Suprapubic skin (tissue), 4 donors: ENCODE results near the gene MICB. TPM values are rescaled to one million over a fixed set of nuclear protein-coding genes. Genes with fewer than 3 reads are reported as not detected.

ENCODE experiments used
- DNase-seq, 2 donors: peaks; one replicate each; pipeline ENCODE4 v3.0.0-alpha.2; 2019; ENCODE audit warnings: low spot score in 2 of 2
- H3K27ac ChIP-seq: fragments of 200-600 bp; sonication (generic); one replicate; pipeline ENCODE4 v1.5.1; 2019
- H3K27me3 ChIP-seq: fragments of 200-600 bp; sonication (generic); one replicate; pipeline ENCODE4 v1.5.1; 2019
- H3K36me3 ChIP-seq: fragments of 200-600 bp; sonication (generic); one replicate; pipeline ENCODE4 v1.5.1; 2019
- H3K4me1 ChIP-seq: fragments of 200-600 bp; sonication (generic); one replicate; pipeline ENCODE4 v1.5.1; 2019
- H3K4me3 ChIP-seq: fragments of 200-600 bp; sonication (generic); one replicate; pipeline ENCODE4 v1.5.1; 2019; ENCODE audit warnings: mild to moderate bottlenecking
- H3K9me3 ChIP-seq: fragments of 200-600 bp; sonication (generic); one replicate; pipeline ENCODE4 v1.5.1; 2019
- CTCF ChIP-seq, 2 donors: fragments of 200-600 bp in 1 of 2; fragments of 450-650 bp in 1 of 2; sonication (generic) in 1 of 2; IDR thresholded peaks; one replicate each; pipeline ENCODE4 v1.5.1; 2016 to 2019; ENCODE audit warnings: antibody characterized with exemption in 2 of 2, mild to moderate bottlenecking in 1 of 2, moderate library complexity in 1 of 2
- EP300 ChIP-seq: sonication (generic); formaldehyde crosslinking; IDR thresholded peaks from one replicate; pipeline ENCODE4 v1.6.1; 2017; ENCODE audit warnings: antibody characterized with exemption
- POLR2A ChIP-seq, 2 donors: fragments of 450-650 bp; IDR thresholded peaks; one replicate each; pipeline ENCODE4 v1.6.1; 2017; ENCODE audit warnings: antibody characterized with exemption in 2 of 2, mild to moderate bottlenecking in 2 of 2, moderate library complexity in 2 of 2
- POLR2AphosphoS5 ChIP-seq, 3 donors: sonication (generic); formaldehyde crosslinking; IDR thresholded peaks; one replicate each; pipeline ENCODE4 v1.6.1; 2017; ENCODE audit warnings: antibody characterized with exemption in 3 of 3
- WGBS: methylation state at CpG from one replicate; pipeline ENCODE4 v1.1.5; 2018; 5-methylcytosine and 5-hydroxymethylcytosine counted together
- total RNA-seq, 4 donors: library from RNA; depleted of rRNA; stranded (reverse); fragments of >200 nt; gene quantifications; one replicate each; pipeline ENCODE4 v1.1.0, GENCODE V29; 2016

MICB gene
- total RNA-seq, 4 donors from 2014 or later: 0.26 to 2.4 (median 2.1) TPM

DNA sequence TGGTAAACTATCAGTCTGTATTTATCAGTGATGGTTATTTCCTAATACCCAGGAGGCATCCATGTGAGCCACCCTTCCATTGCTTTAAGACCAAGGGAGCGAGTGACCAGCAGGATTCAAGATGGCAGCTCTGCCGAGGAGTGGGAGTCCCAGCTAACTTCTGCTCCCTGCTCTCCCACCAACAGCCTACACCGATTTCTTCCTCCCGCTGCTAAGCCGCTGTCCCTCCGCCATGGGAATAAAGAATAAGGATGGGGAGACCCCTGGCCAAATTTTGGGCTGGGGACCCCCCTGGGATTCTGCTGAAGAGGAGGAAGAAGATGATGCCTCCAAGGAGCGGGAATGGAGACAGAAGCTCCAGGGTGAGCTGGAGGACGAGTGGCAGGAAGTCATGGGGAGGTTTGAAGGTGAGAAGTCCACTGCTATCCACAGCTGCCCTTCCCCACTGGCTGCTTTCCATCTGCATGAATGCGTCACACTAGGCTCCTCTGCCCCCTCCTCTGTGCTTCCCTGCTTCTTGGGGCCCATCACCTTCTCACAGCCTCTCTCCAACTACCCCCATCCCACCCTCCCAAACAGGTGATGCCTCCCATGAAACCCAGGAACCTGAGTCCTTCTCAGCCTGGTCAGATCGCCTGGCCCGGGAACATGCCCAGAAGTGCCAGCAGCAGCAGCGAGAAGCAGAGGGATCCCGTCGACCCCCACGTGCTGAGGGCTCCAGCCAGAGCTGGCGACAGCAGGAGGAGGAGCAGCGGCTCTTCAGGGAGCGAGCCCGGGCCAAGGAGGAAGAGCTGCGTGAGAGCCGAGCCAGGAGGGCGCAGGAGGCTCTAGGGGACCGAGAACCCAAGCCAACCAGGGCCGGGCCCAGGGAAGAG, 59.7 kb downstream of the MICB start:
- DNase-seq: no peak
- H3K27me3 ChIP-seq: no peaks in the 10 kb centered on the region
- 71% methylated on average over 14 of the region's 24 CpGs for WGBS
- H3K27ac ChIP-seq: no peak overlapping the region
- no peaks in the 10 kb centered on the region for H3K9me3 ChIP-seq
- H3K36me3 ChIP-seq: peaks cover 52% of the 10 kb centered on the region
- no peak for TF ChIP-seq EP300
- TF ChIP-seq POLR2A (IDR thresholded peaks at IDR 0.05): no peak
- no peak for TF ChIP-seq POLR2AphosphoS5 (IDR thresholded peaks at IDR 0.05)
- no peak for TF ChIP-seq CTCF (IDR thresholded peaks at IDR 0.05)
- H3K4me3 ChIP-seq: no peak overlapping the region
- peaks cover 26% of the 10 kb centered on the region for H3K4me1 ChIP-seq

DNA sequence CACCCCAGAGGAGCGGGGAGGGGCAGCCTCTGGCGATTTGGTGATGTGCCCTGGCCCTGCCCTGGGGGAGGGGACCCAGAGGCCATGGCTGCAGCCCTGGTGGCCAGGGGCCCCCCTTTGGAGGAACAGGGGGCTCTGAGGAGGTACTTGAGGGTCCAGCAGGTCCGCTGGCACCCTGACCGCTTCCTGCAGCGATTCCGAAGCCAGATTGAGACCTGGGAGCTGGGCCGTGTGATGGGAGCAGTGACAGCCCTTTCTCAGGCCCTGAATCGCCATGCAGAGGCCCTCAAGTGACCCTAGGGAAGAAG, 60.3 kb downstream of the MICB start:
- Histone ChIP-seq H3K27ac (no peak overlapping the region), H3K4me1 (peaks cover 26% of the 10 kb centered on the region), H3K4me3 (no peak overlapping the region), H3K36me3 (peaks cover 50% of the 10 kb centered on the region), H3K27me3 (no peaks in the 10 kb centered on the region), H3K9me3 (no peaks in the 10 kb centered on the region)
- WGBS: 69% methylated on average over 4 of the region's 8 CpGs
- DNase-seq: no peak
- TF ChIP-seq POLR2A (IDR thresholded peaks at IDR 0.05): no peak
- no peak for TF ChIP-seq POLR2AphosphoS5 (IDR thresholded peaks at IDR 0.05)
- TF ChIP-seq CTCF (IDR thresholded peaks at IDR 0.05): no peak
- TF ChIP-seq EP300: no peak

- Histone ChIP-seq H3K4me1 (peaks cover 29% of the 10 kb centered on the region), H3K9me3 (no peaks in the 10 kb centered on the region), H3K27ac (no peak overlapping the region), H3K36me3 (peaks cover 45% of the 10 kb centered on the region), H3K4me3 (no peak overlapping the region), H3K27me3 (no peaks in the 10 kb centered on the region)
- no peak for TF ChIP-seq CTCF (IDR thresholded peaks at IDR 0.05)
- TF ChIP-seq POLR2A (IDR thresholded peaks at IDR 0.05): no peak
- TF ChIP-seq EP300: no peak
- no peak for TF ChIP-seq POLR2AphosphoS5 (IDR thresholded peaks at IDR 0.05)
- DNase-seq: no peak
- 72% methylated on average over 14 of the region's 14 CpGs for WGBS
These were observed 60.9 kb downstream of the MICB start for GRCh38 chr6:31558631-31559500.

DNA sequence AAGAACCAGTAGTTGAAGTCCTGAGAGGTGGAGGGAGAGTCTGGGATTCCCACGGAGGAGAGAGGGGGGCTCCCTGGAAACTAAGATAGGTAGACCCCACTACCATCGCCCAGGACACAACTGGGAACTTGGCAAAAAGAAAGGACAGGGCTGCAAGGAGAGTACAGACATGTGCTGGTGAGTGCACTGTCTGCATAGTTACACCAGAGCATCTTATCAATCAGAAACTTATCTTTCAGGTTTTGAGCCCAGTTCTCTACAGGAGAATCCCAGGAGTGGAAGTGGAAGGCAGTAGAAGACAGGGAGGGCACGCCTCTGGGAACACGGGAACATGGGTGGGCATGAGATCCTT, 61.6 kb downstream of the MICB start:
- DNase-seq: no peak
- Histone ChIP-seq H3K4me1 (peaks cover 29% of the 10 kb centered on the region), H3K9me3 (no peaks in the 10 kb centered on the region), H3K27me3 (no peaks in the 10 kb centered on the region), H3K4me3 (no peak overlapping the region), H3K27ac (peak overlapping the region; percentile 13), H3K36me3 (peaks cover 41% of the 10 kb centered on the region)
- WGBS: 67% methylated on average over 4 of the region's 4 CpGs
- TF ChIP-seq CTCF (IDR thresholded peaks at IDR 0.05): no peak
- no peak for TF ChIP-seq POLR2AphosphoS5 (IDR thresholded peaks at IDR 0.05)
- TF ChIP-seq EP300: no peak
- no peak for TF ChIP-seq POLR2A (IDR thresholded peaks at IDR 0.05)
